OCI-LY7 (cell line): Measurements from ENCODE around the gene SRGN. TPM values are rescaled to one million over a fixed set of nuclear protein-coding genes. Genes with fewer than 3 reads are reported as not detected.

Source experiments
- BruUV-seq: library from RNA; stranded (reverse); fragments of 400-500 nt; replicated peaks from 2 replicates; lab custom pipeline; 2021; lab: Mats Ljungman, UMichigan
- CTCF ChIA-PET: fragments of 300-600 bp; sonication (Branson Sonifier 250); formaldehyde crosslinking; loops from one replicate; lab custom pipeline; 2022; ENCODE audit warnings: antibody characterized with exemption; ENCODE audit not compliant: unreplicated experiment; lab: Charles Lee
- POLR2A ChIA-PET: fragments of 300-600 bp; sonication (Branson Sonifier 250); formaldehyde crosslinking; loops from one replicate; lab custom pipeline; 2022; ENCODE audit warnings: antibody characterized with exemption; lab: Charles Lee
- DNase-seq: peaks from one replicate; pipeline ENCODE4 v3.0.0-alpha.2; 2015; ENCODE audit warnings: low spot score
- H2AFZ ChIP-seq: fragments of 200-600 bp; sonication (generic), shearing (Covaris generic); 2 replicates; pipeline ENCODE4 v1.6.1; 2014; ENCODE audit warnings: mild to moderate bottlenecking, antibody characterized with exemption, low read length, moderate library complexity
- H3K27ac ChIP-seq: fragments of 200-600 bp; sonication (generic); 2 replicates; pipeline ENCODE4 v1.5.1; 2014; ENCODE audit warnings: mixed run types, low read depth, mild to moderate bottlenecking, moderate library complexity, low read length, inconsistent platforms; ENCODE audit not compliant: poor library complexity, severe bottlenecking
- H3K36me3 ChIP-seq: fragments of 200-600 bp; sonication (generic); 2 replicates; pipeline ENCODE4 v1.6.1; 2014; ENCODE audit warnings: mild to moderate bottlenecking, antibody characterized with exemption, low read length, moderate library complexity, mixed read lengths; ENCODE audit not compliant: insufficient read depth
- H3K4me1 ChIP-seq: fragments of 200-600 bp; sonication (generic); 2 replicates; pipeline ENCODE4 v1.5.1; 2014; ENCODE audit warnings: mild to moderate bottlenecking, low read length; ENCODE audit not compliant: insufficient read depth, poor library complexity, severe bottlenecking
- H3K4me2 ChIP-seq: fragments of 200-600 bp; sonication (generic); 2 replicates; pipeline ENCODE4 v1.6.1; 2014; ENCODE audit warnings: mild to moderate bottlenecking, low read length
- H3K4me3 ChIP-seq: fragments of 200-600 bp; sonication (generic); 2 replicates; pipeline ENCODE4 v1.5.1; 2014; ENCODE audit warnings: mild to moderate bottlenecking, low read depth, low read length; ENCODE audit not compliant: poor library complexity, severe bottlenecking
- H3K79me2 ChIP-seq: fragments of 200-600 bp; sonication (generic); 2 replicates; pipeline ENCODE4 v1.6.1; 2016; ENCODE audit warnings: low read depth, mild to moderate bottlenecking, low read length, moderate library complexity, mixed read lengths; ENCODE audit not compliant: insufficient read depth
- H3K9me2 ChIP-seq: fragments of 200-600 bp; sonication (generic); 2 replicates; pipeline ENCODE4 v1.6.1; 2016; ENCODE audit warnings: mild to moderate bottlenecking, low read length, mixed read lengths; ENCODE audit not compliant: insufficient read depth
- H3K9me3 ChIP-seq: fragments of 200-600 bp; sonication (generic); 2 replicates; pipeline ENCODE4 v1.6.1; 2014; ENCODE audit warnings: mild to moderate bottlenecking, mixed run types, low read length, mixed read lengths
- H4K20me1 ChIP-seq: fragments of 200-600 bp; sonication (generic); 2 replicates; pipeline ENCODE4 v1.6.1; 2014; ENCODE audit warnings: mild to moderate bottlenecking, antibody characterized with exemption, low read length, moderate library complexity, mixed read lengths; ENCODE audit not compliant: insufficient read depth
- CTCF ChIP-seq: fragments of 200-600 bp; sonication (generic); conservative IDR thresholded peaks from 2 replicates; pipeline ENCODE4 v1.5.1; 2014; ENCODE audit warnings: mild to moderate bottlenecking, antibody characterized with exemption, low read length, moderate library complexity, mixed read lengths
- EZH2phosphoT487 ChIP-seq: fragments of 200-600 bp; sonication (generic); IDR thresholded peaks from 2 replicates; pipeline ENCODE4 v1.6.1; 2018; ENCODE audit warnings: low read depth, borderline replicate concordance, mild to moderate bottlenecking, mixed run types, antibody characterized with exemption, low read length, moderate library complexity, mixed read lengths
- intact Hi-C: fragments of 100-400 bp; cut with micrococcal nuclease; formaldehyde crosslinking; loops from one replicate; pipeline ENCODE4 v1.10.0; 2022; ENCODE audit not compliant: unreplicated experiment
- total RNA-seq, 2 experiments: library from RNA; depleted of rRNA in 1 of 2; stranded (reverse); fragments of >200 nt in 1 of 2; shearing (Covaris generic) in 1 of 2; gene quantifications; 2 replicates each; pipeline ENCODE4 v1.2.3, GENCODE V29; 2014 to 2022

SRGN gene
- total RNA-seq, 2 experiments from 2014 or later: 5.8 to 16.3 TPM

- Histone ChIP-seq H3K4me1 (peaks cover 12% of the 10 kb centered on the region), H3K27ac (no peak overlapping the region), H4K20me1 (no peaks in the 10 kb centered on the region), H2AFZ (no peak overlapping the region), H3K79me2 (no peaks in the 10 kb centered on the region), H3K36me3 (no peaks in the 10 kb centered on the region), H3K9me2 (no peaks in the 10 kb centered on the region), H3K4me3 (no peak overlapping the region), H3K9me3 (no peaks in the 10 kb centered on the region), H3K4me2 (no peak overlapping the region)
- no peak for TF ChIP-seq EZH2phosphoT487
- TF ChIP-seq CTCF: no peak
- CTCF ChIA-PET: no interaction called here
- intact Hi-C loops: no loop called here
- no TSS peak for BruUV-seq
- DNase-seq: no peak
- POLR2A ChIA-PET: interaction anchor here (0.5 kb wide), 1 partner anchor 20 kb away, joined by 3 read pairs; no protein-coding TSS in a partner anchor
Measured at GRCh38 chr10:69048103-69048502, 39.8 kb upstream of the SRGN start.

GRCh38 chr10:69049566-69049961 lies 38.3 kb upstream of the SRGN start:
- H3K4me1 ChIP-seq: peaks cover 2% of the 10 kb centered on the region
- H3K36me3 ChIP-seq: no peaks in the 10 kb centered on the region
- ChIA-PET CTCF (no interaction called here), POLR2A (interaction anchor here (0.6 kb wide), 1 partner anchor 143 kb away, joined by 3 read pairs; no protein-coding TSS in a partner anchor)
- no peak overlapping the region for H2AFZ ChIP-seq
- DNase-seq: no peak
- no peak overlapping the region for H3K4me2 ChIP-seq
- H3K4me3 ChIP-seq: no peak overlapping the region
- intact Hi-C loops: no loop called here
- no peak for TF ChIP-seq EZH2phosphoT487
- TF ChIP-seq CTCF: no peak
- H3K79me2 ChIP-seq: no peaks in the 10 kb centered on the region
- H4K20me1 ChIP-seq: no peaks in the 10 kb centered on the region
- H3K9me3 ChIP-seq: no peaks in the 10 kb centered on the region
- no TSS peak for BruUV-seq
- no peaks in the 10 kb centered on the region for H3K9me2 ChIP-seq
- H3K27ac ChIP-seq: no peak overlapping the region

GRCh38 chr10:69051303-69051702 lies 36.6 kb upstream of the SRGN start:
- BruUV-seq: no TSS peak
- DNase-seq: no peak
- intact Hi-C loops: no loop called here
- Histone ChIP-seq H3K79me2 (no peaks in the 10 kb centered on the region), H3K9me2 (no peaks in the 10 kb centered on the region), H4K20me1 (no peaks in the 10 kb centered on the region), H3K4me3 (no peak overlapping the region), H3K36me3 (no peaks in the 10 kb centered on the region), H3K4me1 (no peaks in the 10 kb centered on the region), H3K4me2 (no peak overlapping the region), H2AFZ (no peak overlapping the region), H3K9me3 (no peaks in the 10 kb centered on the region), H3K27ac (no peak overlapping the region)
- ChIA-PET CTCF (no interaction called here), POLR2A (no interaction called here)
- TF ChIP-seq EZH2phosphoT487: no peak
- TF ChIP-seq CTCF: no peak
